Mucosa of stomach (tissue), 1 donor: ENCODE data around the gene KCNQ1.

Experiments used
- H3K27me3 ChIP-seq: one replicate; pipeline ENCODE4 v1.7.0; 2013; ENCODE audit warnings: mild to moderate bottlenecking, low read length; ENCODE audit not compliant: control insufficient read depth, insufficient read depth
- H3K36me3 ChIP-seq: one replicate; pipeline ENCODE4 v1.7.0; 2013; ENCODE audit warnings: low read length; ENCODE audit not compliant: control insufficient read depth, insufficient read depth
- H3K4me1 ChIP-seq: one replicate; pipeline ENCODE4 v1.7.0; 2013; ENCODE audit warnings: mild to moderate bottlenecking, low read length; ENCODE audit not compliant: control insufficient read depth, insufficient read depth
- H3K4me3 ChIP-seq: one replicate; pipeline ENCODE4 v1.7.0; 2013; ENCODE audit warnings: low read length
- H3K9ac ChIP-seq: one replicate; pipeline ENCODE4 v1.7.0; 2013; ENCODE audit warnings: mild to moderate bottlenecking, low read length, moderate library complexity
- H3K9me3 ChIP-seq: one replicate; pipeline ENCODE4 v1.7.0; 2013; ENCODE audit warnings: mild to moderate bottlenecking, low read length, moderate library complexity; ENCODE audit not compliant: control insufficient read depth
- donor health status: Pancreatic carcinoma.

The KCNQ1 gene

DNA sequence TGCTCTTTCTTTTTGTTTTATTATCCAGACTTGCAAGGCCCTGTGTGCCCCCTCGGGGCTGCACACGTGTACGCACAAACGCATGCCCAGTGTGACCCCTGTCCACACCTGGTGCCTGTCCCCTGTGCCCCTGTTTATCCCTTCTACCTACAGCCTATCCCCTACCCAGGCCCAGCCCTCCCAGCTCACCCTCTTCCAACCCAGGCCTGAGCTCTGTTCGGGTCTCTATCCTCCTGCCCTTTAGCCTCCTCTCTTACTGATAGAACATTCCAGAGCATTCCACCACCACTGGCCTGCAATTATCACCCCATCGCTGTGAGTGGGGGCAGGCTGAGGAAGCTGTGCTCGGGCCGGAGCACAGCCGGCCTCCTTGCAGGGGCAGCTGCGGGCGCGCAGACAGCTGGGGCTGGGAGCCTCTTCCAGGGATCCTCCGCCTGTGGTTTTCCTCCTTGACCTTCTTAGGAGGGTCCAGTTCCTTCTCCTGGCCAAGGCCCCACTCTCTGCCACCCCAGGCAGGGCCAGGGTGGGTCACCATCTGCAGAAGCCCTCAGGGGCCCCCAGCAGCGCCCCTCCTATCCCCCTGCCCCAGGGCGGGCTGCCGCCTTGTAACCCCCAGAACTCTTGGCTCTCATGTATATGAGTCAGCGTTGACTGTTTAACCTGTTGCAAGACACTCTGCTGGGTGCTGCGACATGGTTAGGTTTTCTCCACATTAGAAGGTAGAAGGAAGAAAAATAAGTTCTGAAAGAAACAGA lies 296.7 kb downstream of the KCNQ1 start:
- H3K36me3 ChIP-seq = no peaks in the 10 kb centered on the region
- no peaks in the 10 kb centered on the region for H3K9me3 ChIP-seq
- H3K27me3 ChIP-seq = peaks cover 3% of the 10 kb centered on the region
- H3K4me1 ChIP-seq = peaks cover 51% of the 10 kb centered on the region
- no peak overlapping the region for H3K4me3 ChIP-seq
- no peak overlapping the region for H3K9ac ChIP-seq

DNA sequence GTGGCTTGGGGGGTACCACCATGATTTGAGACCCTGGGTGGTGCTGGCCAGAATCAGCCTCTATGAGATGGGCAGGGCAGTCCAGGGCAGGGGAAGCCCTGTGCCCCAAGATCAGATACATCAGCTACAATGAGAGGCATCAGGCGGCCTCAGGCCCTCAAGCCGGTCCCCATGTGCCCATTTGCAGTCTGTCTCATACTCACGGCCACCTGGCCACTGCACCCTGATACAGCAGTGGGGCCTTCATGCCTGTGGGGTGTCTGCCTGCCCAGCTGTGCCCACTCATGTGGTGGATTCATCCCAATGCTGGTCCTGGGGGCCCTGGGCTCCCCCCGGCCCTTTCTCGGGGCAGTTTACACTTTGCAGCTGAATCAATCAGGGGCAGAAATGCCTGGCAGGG lies 297.4 kb downstream of the KCNQ1 start:
- peaks cover 3% of the 10 kb centered on the region for H3K27me3 ChIP-seq
- no peak overlapping the region for H3K9ac ChIP-seq
- no peak overlapping the region for H3K4me3 ChIP-seq
- no peaks in the 10 kb centered on the region for H3K36me3 ChIP-seq
- H3K9me3 ChIP-seq = no peaks in the 10 kb centered on the region
- H3K4me1 ChIP-seq = peaks cover 51% of the 10 kb centered on the region

DNA sequence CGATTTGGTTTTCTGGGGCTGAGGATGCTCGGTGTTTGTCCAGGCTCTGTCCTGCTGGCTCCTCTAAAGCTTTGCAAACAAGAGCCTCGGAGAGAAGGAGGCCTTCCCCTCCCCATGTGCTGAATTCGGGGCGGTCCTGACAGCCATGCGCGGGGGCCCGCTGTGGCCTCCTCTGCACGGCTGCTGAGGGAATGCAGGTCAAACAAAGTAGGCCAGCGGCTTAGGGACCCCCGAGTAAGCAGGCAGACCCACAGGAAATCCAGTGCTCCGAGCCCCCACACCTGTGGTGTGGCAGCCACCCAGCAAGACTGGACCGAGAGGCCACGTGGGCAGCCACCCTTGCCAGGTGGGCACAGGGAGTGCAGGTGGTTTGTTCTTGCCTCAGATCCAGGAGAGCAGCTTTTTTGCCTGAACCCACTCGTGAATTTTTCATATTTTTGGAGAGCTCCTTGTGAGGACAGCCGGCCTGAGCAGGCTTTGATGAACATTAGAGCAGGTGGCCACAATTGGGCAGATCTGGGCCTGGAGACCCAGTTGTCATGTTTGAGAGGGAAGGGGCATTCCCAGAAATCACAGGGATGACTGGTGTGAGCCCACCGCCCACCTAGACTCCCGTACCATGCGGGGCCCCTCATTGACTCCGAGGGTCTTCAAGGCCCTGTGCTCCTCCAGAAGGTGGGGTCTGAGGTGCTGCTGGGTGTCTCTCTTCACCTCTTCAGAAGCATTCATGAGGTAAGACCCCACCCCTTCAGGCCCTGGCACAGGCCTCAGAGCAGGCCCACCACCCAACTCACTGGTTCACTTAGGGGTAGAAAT lies 298.0 kb downstream of the KCNQ1 start:
- Histone ChIP-seq H3K4me1 (peaks cover 46% of the 10 kb centered on the region), H3K4me3 (no peak overlapping the region), H3K9ac (no peak overlapping the region), H3K9me3 (no peaks in the 10 kb centered on the region), H3K36me3 (no peaks in the 10 kb centered on the region), H3K27me3 (peaks cover 3% of the 10 kb centered on the region)

DNA sequence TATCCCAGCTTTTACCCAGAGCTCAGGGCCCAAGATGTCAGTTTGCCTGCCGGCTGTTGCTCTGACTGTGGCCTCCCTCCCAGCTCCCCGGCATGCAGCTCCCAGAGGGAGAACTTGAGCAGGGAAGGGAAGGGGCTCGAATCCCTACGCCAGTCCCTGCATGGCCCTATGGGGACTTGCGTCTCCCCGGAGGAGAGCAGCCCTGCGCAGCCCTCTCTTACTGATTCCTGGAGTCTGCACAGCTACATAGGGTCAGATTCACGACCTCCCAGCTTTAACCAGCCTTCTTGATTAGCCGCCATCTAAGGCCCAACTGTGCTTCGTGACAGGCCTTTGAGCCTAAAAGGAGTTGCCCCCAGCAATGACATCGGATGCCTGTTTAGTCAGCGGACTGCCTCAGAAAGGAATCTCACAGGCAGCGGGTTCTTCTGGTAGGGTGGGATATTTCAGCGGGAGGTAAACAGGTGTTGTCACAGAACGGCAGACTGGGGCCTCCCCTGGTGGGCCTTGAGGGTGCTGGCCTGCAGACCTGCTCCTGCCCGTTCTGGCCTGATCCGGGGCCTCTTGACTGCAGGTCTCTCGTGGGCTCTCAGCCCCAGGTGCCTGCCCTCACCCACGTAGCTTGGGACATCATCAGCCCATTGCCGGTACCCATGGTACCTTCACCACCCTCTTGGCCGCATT lies 298.8 kb downstream of the KCNQ1 start:
- H3K27me3 ChIP-seq = no peaks in the 10 kb centered on the region
- H3K4me3 ChIP-seq = no peak overlapping the region
- H3K36me3 ChIP-seq = no peaks in the 10 kb centered on the region
- no peaks in the 10 kb centered on the region for H3K9me3 ChIP-seq
- peaks cover 39% of the 10 kb centered on the region for H3K4me1 ChIP-seq
- no peak overlapping the region for H3K9ac ChIP-seq

DNA sequence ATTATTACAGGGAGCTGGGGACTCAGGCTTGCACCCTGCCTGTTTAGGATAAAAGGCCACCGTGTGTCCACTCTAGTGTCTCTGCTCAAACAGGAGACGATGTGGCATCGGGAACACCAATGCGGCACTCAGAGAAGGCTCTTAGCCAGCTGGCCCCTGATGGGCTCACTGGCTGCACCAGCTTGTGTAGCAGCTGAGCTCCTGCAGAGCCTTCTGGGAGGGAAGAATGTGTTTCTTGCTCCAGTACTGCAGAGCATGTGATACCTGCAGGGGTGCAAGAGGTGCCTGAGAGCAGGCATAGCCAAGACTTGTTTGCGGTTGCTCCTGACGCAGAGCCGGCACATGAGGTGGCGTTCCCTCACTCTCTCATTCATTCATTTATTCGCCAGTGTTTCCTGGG lies 299.4 kb downstream of the KCNQ1 start:
- H3K4me1 ChIP-seq = peaks cover 33% of the 10 kb centered on the region
- no peak overlapping the region for H3K4me3 ChIP-seq
- no peaks in the 10 kb centered on the region for H3K27me3 ChIP-seq

DNA sequence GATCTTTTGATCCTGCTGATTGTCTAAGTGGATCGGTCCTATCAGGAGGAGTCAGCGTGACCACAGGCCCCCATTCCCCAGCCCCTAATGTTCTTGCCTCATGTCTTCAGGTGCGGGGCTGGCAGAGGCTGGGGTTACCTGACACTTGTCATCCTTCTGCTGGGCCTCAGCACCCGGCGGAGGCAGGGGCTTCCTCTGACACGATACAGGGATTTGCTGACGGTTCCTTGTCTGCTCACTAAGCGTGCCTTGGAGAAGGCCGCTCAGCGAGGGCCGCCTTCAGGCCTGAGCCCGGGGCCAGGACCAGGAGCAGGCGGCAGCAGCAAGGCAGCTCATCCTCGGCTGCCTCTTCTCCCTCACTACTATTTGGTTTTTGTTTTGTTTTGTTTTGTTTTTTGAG lies 300.7 kb downstream of the KCNQ1 start:
- Histone ChIP-seq H3K4me1 (peaks cover 19% of the 10 kb centered on the region), H3K9ac (no peak overlapping the region), H3K36me3 (no peaks in the 10 kb centered on the region), H3K9me3 (no peaks in the 10 kb centered on the region), H3K4me3 (no peak overlapping the region), H3K27me3 (no peaks in the 10 kb centered on the region)

More for the DNA sequence above, 299.4 kb downstream of the KCNQ1 start:
- no peaks in the 10 kb centered on the region for H3K9me3 ChIP-seq
- H3K36me3 ChIP-seq = no peaks in the 10 kb centered on the region
- no peak overlapping the region for H3K9ac ChIP-seq

DNA sequence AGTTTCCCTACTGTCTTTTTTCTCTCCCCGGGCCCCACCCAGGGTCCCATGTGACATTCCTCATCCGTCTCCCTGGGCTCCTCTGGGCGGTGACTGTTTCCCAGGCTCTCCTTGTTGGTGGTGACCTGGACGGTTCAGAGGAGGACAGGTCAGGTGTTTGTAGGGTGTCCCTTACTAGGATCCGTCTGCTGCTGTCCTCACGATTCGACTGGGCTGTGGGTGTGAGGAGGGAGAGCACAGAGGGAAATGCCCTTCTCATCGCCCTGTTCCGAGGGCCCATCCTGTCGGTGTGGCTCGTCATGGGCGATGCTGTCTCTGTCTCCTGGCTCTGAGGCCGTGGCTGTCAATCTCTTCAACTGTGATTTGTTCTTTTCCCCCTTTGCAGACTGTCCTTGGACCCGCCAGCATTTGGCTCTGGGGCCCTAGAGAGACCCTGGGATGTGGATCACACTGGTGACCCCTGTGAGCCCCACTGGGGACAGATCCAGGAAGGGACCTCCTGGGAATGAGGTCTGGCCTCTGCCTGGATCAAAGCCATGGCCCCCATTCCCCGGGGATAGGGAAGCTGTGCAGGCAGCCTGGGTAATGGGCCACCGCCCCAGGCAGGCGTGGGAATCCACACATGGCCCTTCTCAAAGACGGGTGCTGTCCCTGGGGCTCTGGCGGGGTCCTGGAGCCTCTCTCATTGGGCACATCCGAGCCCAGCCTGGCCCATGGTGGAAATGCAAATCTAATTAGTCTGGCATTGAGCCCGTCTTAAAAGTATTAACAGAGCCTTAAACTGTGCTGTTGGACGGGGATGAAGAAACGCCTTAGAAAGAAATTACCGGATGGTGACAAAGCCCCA lies 301.8 kb downstream of the KCNQ1 start:
- Histone ChIP-seq H3K9me3 (no peaks in the 10 kb centered on the region), H3K4me1 (peaks cover 9% of the 10 kb centered on the region), H3K36me3 (no peaks in the 10 kb centered on the region), H3K9ac (no peak overlapping the region), H3K4me3 (no peak overlapping the region), H3K27me3 (no peaks in the 10 kb centered on the region)

DNA sequence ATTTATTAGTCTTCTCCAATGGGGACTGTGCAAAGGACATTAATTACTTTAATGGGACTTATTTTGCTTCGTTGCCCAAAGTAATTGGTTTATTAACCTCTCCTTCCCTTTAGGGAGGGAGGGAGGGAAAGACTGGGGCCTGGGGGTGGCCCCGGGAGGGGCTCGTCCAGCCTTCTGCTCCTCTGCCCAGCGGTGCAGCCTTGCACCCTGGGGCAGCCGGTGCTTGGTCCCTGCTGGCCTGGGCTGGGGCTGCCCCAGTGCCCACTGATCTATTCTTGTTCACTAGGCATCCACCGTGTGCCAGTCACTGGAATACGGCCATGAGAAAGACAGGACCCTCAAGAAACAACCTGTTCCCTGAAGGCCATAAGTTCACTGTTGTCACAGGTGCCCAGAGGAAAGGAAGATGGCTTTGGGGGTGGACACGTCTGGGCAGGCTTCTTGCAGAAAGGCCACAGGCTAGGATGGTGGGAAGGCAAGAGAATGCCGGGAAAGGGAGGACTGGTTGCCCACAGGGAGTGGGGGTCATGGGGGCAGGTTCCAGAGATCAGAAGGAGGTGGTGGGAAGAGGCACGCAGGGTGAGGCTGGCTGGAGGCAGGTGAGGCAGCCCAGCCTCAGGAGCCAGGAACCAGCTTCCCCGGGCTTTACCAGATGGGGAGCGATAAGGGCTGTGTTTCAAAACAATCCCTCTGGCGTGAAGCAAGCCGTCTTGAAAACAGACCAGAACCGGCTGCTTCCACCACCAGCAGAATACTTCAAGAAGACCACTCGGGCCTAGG lies 302.6 kb downstream of the KCNQ1 start:
- no peaks in the 10 kb centered on the region for H3K36me3 ChIP-seq
- no peaks in the 10 kb centered on the region for H3K9me3 ChIP-seq
- H3K27me3 ChIP-seq = no peaks in the 10 kb centered on the region

DNA sequence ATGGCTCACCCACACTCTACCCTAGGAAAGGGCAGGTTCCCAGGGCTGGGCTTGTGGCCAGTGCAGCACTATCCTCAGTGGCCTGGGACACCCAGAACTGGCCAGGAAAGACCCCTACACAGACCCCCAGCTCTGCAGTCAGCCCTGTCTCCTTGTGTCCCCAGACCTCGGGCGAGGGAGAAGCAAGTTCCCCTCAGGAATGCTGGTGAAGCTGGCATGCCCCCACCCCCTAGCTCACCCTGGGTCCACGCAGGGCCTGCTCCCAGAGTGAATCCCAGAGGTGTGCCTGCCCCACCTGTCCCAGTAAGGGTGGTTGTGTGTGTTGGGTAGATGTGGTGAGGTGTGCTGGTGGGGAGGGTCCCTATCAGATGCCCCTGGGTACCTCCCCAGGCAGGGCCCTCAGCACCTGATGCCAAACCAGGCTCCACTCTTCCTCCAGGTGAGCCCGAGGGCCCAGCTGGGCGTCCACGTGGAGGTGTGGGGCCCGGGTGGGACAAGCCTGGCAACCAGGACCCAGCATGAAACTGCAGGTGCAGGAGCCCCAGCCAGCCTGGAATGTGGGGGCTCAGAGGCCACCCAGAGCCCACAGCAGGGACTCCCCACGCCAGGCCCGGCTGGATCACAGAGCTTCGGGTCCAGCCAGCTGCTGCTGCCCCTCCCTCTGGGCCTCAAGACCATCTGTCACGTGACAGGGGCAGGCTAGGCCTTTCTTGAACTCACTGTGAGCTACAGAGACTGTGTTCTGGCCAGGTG lies 303.4 kb downstream of the KCNQ1 start:
- Histone ChIP-seq H3K4me1 (no peaks in the 10 kb centered on the region), H3K4me3 (no peak overlapping the region), H3K36me3 (no peaks in the 10 kb centered on the region), H3K9ac (no peak overlapping the region), H3K27me3 (no peaks in the 10 kb centered on the region), H3K9me3 (no peaks in the 10 kb centered on the region)

More for the DNA sequence above, 302.6 kb downstream of the KCNQ1 start:
- H3K4me1 ChIP-seq = peaks cover under 1% of the 10 kb centered on the region
- no peak overlapping the region for H3K4me3 ChIP-seq
- H3K9ac ChIP-seq = no peak overlapping the region

DNA sequence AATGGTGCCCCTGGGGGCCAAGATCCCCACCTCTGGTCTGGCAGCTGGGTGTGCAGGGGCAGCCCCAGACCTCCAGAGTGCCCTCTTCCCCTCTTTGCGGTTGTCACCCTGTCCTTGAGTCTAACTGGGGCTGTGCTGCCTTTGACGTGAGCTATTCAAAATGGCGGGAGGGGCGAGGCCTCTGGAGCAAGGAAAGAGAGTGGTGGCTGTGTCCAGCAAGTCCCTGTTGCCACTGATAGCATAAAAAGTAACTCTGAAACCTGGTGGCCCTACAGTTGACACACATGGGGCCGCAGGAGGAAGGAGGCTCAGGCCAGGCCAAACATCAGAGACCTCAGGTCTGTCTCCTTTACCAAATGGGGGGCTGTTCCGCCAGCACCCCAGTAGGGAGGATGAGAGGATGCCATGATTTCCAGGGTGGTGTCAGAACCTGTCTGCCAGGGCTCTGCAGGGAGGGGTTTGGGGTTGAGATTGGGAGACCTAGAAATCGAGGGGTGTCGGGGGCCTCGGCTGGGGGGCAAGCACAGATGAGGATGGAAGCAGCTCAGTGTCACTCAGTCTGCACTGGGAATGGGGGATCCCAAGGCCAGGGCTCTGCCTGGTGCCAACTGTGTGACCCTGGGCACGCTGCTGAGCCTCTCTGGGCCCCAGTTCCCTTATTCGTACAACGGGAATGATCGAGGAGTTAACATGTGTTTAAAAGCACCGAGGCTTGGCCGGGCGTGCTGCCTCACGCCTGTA lies 304.2 kb downstream of the KCNQ1 start:
- no peaks in the 10 kb centered on the region for H3K9me3 ChIP-seq
- H3K4me3 ChIP-seq = no peak overlapping the region
- no peak overlapping the region for H3K9ac ChIP-seq
- H3K36me3 ChIP-seq = no peaks in the 10 kb centered on the region
- H3K27me3 ChIP-seq = no peaks in the 10 kb centered on the region
- no peaks in the 10 kb centered on the region for H3K4me1 ChIP-seq
